HG03520 (cell line): ENCODE results near the gene CNST.
"Not testable (repeated sequence)": the region's sequence is repeated elsewhere in the genome, so short reads cannot be mapped to it uniquely, and the experiment has no call there.

ENCODE experiments used
- ATAC-seq: cut with Tn5 transposase; IDR thresholded peaks from one replicate; pipeline ENCODE4 v1.9.1; 2021; ENCODE audit warnings: mild to moderate bottlenecking, moderate library complexity; ENCODE audit not compliant: unreplicated experiment

Gene CNST

GRCh38 chr1:246667773-246668172 lies 101.5 kb downstream of the CNST start:
- no peak for ATAC-seq

- ATAC-seq = no peak
Measured at GRCh38 chr1:246669659-246670058, 103.4 kb downstream of the CNST start.

GRCh38 chr1:246674049-246674448 lies 107.8 kb downstream of the CNST start:
- ATAC-seq = no peak

- ATAC-seq = no peak
Measured at GRCh38 chr1:246677842-246678241, 111.6 kb downstream of the CNST start.

GRCh38 chr1:246678816-246679793 lies 112.8 kb downstream of the CNST start:
- ATAC-seq = no peak

- no peak for ATAC-seq
Measured at GRCh38 chr1:246679794-246680177, 113.5 kb downstream of the CNST start.

GRCh38 chr1:246680190-246680589 lies 113.9 kb downstream of the CNST start:
- ATAC-seq = no peak

GRCh38 chr1:246680696-246681130 lies 114.5 kb downstream of the CNST start:
- ATAC-seq = no peak

- ATAC-seq = no peak
Measured at GRCh38 chr1:246681900-246682895, 115.9 kb downstream of the CNST start.

GRCh38 chr1:246683521-246683920 lies 117.3 kb downstream of the CNST start:
- no peak for ATAC-seq

- no peak for ATAC-seq
Measured at GRCh38 chr1:246687002-246687401, 120.7 kb downstream of the CNST start.

- ATAC-seq = peak; percentile 98
Measured at GRCh38 chr1:246689409-246690008, 123.3 kb downstream of the CNST start.

- ATAC-seq = no peak
Measured at GRCh38 chr1:246690100-246690499, 123.8 kb downstream of the CNST start.

- no peak for ATAC-seq
Measured at GRCh38 chr1:246691622-246692495, 125.6 kb downstream of the CNST start.

- ATAC-seq = not testable (repeated sequence)
Measured at GRCh38 chr1:246694213-246694895, 128.1 kb downstream of the CNST start.

- ATAC-seq = no peak
Measured at GRCh38 chr1:246695136-246695535, 128.9 kb downstream of the CNST start.

GRCh38 chr1:246695666-246696065 lies 129.4 kb downstream of the CNST start:
- no peak for ATAC-seq

GRCh38 chr1:246698466-246699094 lies 132.3 kb downstream of the CNST start:
- no peak for ATAC-seq
